K562 (cell line): ENCODE results near the gene PPP6R3. TPM values are rescaled to one million over a fixed set of nuclear protein-coding genes. Genes with fewer than 3 reads are reported as not detected.

Experiments used
- CEBPG ChIP-seq, 3 experiments: fragments of 200-800 bp in 1 of 3; sonication (Bioruptor generic) in 1 of 3; sonication (generic) in 1 of 3; formaldehyde crosslinking in 1 of 3; IDR thresholded peaks in 2 of 3; conservative IDR thresholded peaks in 1 of 3; 2 replicates each; pipeline versions ENCODE4 v1.6.1 to v1.8.0; 2016 to 2022; ENCODE audit warnings: missing compliant biosample characterization in 2 of 3, missing genetic modification characterization in 2 of 3, mild to moderate bottlenecking in 1 of 3, missing genetic modification reagents in 1 of 3
- PTBP1 ChIP-seq: fragments of 200-400 bp; formaldehyde crosslinking; IDR thresholded peaks from 2 replicates; pipeline ENCODE4 v1.6.1; 2017; ENCODE audit warnings: low read depth, low read length
- RB1 ChIP-seq: fragments of 450-650 bp; IDR thresholded peaks from 2 replicates; pipeline ENCODE4 v1.6.1; 2017; ENCODE audit warnings: low read depth, mild to moderate bottlenecking
- RBM25 ChIP-seq: fragments of 200-400 bp; formaldehyde crosslinking; IDR thresholded peaks from 2 replicates; pipeline ENCODE4 v1.6.1; 2018; ENCODE audit warnings: low read length, low read depth, moderate library complexity; ENCODE audit not compliant: severe bottlenecking
- SMARCA5 ChIP-seq: fragments of 450-650 bp; IDR thresholded peaks from 2 replicates; pipeline ENCODE4 v1.6.1; 2016
- TAL1 ChIP-seq: fragments of 450-650 bp; IDR thresholded peaks from 2 replicates; pipeline ENCODE4 v1.6.1; 2016; ENCODE audit warnings: mild to moderate bottlenecking
- ZNF436 ChIP-seq: fragments of 250-450, 450-650 bp; sonication (Bioruptor Pico); formaldehyde crosslinking; IDR thresholded peaks from 2 replicates; pipeline ENCODE4 v1.7.0; 2020; ENCODE audit warnings: mild to moderate bottlenecking
- polyA plus RNA-seq, 8 experiments: library from polyadenylated mRNA; depleted of rRNA in 4 of 8; stranded (reverse) in 5 of 8; unstranded in 3 of 8; fragments of >200 nt; fragmentation: Nextera tagmentation in 2 of 8; fragmentation: Illumina TruSeq in 1 of 8; extraction: Ambion mirVana in 2 of 8; extraction: Trizol in 1 of 8; gene quantifications; 2 replicates each; pipeline versions ENCODE4 v1.2.1 to v1.2.3, GENCODE V29; 2011 to 2014; ENCODE audit warnings: inconsistent platforms in 1 of 8, missing spikeins in 1 of 8
- total RNA-seq, 7 experiments: library from RNA; depleted of rRNA in 6 of 7; stranded (reverse); fragments of >200 nt in 6 of 7; fragmentation: Illumina TruSeq in 2 of 7; extraction: Trizol in 2 of 7; gene quantifications; 2 replicates each; pipeline versions ENCODE4 v1.2.1 to v1.2.3, GENCODE V29; 2011 to 2021; ENCODE audit warnings: low replicate concordance in 1 of 7
- TF ChIP-seq, protein P1 (sequence below), 2 experiments: fragments of 150-350 bp in 1 of 2; IDR thresholded peaks; 2 replicates each; pipeline ENCODE4 v1.6.1; 2012 to 2016; ENCODE audit warnings: low read depth in 2 of 2, low read length in 2 of 2, mild to moderate bottlenecking in 1 of 2, moderate library complexity in 1 of 2

Gene PPP6R3
- total and polyA plus RNA-seq, 9 of the 15 experiments (the other 6 are each of a cell fraction or from before 2014, with no cell fraction given): 20.3 to 117 (median 80.6) TPM

DNA sequence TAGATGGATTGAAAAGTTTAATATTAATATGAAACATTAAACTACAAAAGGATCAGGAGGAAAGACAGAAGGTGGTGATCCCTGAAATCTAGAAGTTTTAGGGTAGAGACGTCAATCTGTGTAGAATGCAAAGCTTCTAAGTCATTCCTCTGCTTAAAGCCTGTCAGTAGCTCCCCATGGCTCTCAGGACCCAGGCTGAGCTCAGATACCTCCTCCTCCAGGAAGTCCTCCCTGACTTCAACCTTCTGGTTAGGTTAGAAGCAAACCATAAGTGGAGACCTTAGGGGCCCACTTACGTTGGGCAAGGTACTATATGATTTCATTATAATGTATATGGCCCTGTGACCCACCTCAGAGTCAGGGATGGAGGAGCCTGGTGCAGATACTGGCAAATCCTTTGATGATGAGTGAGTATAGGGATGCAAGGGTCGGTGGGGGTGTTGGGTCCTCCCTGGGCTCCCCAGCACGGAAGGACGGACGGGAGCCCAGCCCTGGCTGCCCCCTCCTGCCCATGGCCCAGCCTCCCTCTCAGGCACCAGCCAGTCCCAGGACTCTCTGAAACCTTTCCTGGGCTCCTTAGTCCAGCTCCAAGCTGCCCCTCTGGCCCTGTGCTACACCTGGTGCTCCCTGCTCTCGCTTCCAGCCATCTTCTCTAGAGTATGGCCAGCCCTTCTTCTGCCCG, 3.2 kb upstream of the PPP6R3 start (continued):
- no peak for TF ChIP-seq RB1
- 0 out of 2 replicates have a peak, but pooled peaks have one; percentile 60 for TF ChIP-seq PTBP1
- no peak for TF ChIP-seq CEBPG (CRISPR knock-in tag; IDR thresholded peaks at IDR 0.05)
- TF ChIP-seq CEBPG (tag; conservative IDR thresholded peaks at IDR 0.05 in 1 of 2, IDR thresholded peaks at IDR 0.05 in 1 of 2): no peak
- TF ChIP-seq ZNF436: peak; percentile 96
- TF ChIP-seq RBM25: peak; percentile 98
- TF ChIP-seq TAL1: no peak
- peak; percentile 55; the same call in 1 of the 2 replicates for TF ChIP-seq SMARCA5
- TF ChIP-seq, protein P1, sequence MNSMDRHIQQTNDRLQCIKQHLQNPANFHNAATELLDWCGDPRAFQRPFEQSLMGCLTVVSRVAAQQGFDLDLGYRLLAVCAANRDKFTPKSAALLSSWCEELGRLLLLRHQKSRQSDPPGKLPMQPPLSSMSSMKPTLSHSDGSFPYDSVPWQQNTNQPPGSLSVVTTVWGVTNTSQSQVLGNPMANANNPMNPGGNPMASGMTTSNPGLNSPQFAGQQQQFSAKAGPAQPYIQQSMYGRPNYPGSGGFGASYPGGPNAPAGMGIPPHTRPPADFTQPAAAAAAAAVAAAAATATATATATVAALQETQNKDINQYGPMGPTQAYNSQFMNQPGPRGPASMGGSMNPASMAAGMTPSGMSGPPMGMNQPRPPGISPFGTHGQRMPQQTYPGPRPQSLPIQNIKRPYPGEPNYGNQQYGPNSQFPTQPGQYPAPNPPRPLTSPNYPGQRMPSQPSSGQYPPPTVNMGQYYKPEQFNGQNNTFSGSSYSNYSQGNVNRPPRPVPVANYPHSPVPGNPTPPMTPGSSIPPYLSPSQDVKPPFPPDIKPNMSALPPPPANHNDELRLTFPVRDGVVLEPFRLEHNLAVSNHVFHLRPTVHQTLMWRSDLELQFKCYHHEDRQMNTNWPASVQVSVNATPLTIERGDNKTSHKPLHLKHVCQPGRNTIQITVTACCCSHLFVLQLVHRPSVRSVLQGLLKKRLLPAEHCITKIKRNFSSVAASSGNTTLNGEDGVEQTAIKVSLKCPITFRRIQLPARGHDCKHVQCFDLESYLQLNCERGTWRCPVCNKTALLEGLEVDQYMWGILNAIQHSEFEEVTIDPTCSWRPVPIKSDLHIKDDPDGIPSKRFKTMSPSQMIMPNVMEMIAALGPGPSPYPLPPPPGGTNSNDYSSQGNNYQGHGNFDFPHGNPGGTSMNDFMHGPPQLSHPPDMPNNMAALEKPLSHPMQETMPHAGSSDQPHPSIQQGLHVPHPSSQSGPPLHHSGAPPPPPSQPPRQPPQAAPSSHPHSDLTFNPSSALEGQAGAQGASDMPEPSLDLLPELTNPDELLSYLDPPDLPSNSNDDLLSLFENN (IDR thresholded peaks at IDR 0.05; ENCODE audit: low read depth in 2 of 2, low read length in 2 of 2): no peak
